K562 (cell line): ENCODE results near the gene HOXC5. TPM values are rescaled to one million over a fixed set of nuclear protein-coding genes. Genes with fewer than 3 reads are reported as not detected.
A peak's percentile ranks its signal among the peaks of the same experiment; 100 is the strongest.

Experiments
- DNMT1 ChIP-seq: fragments of 450-650 bp; IDR thresholded peaks from 2 replicates; pipeline ENCODE4 v1.6.1; 2016; ENCODE audit warnings: antibody characterized with exemption, mild to moderate bottlenecking
- ESRRB ChIP-seq: fragments of 250-450 bp; sonication (Bioruptor Pico); IDR thresholded peaks from 2 replicates; pipeline ENCODE4 v1.5.0; 2020; ENCODE audit warnings: mild to moderate bottlenecking, moderate library complexity, borderline replicate concordance
- GABPB1 ChIP-seq: sonication (generic); formaldehyde crosslinking; IDR thresholded peaks from 2 replicates; pipeline ENCODE4 v1.8.0; 2022; ENCODE audit warnings: mild to moderate bottlenecking, missing genetic modification reagents
- HDAC1 ChIP-seq, 2 experiments: fragments of 450-650 bp; IDR thresholded peaks; 2 replicates each; pipeline ENCODE4 v1.6.1; 2016 to 2017; ENCODE audit warnings: inconsistent platforms in 1 of 2, mild to moderate bottlenecking in 1 of 2, moderate library complexity in 1 of 2
- JUND ChIP-seq, 2 experiments: IDR thresholded peaks; 2 replicates in 1 of 2; 3 replicates in 1 of 2; pipeline ENCODE4 v1.6.1; 2011; ENCODE audit warnings: borderline replicate concordance in 2 of 2, low read depth in 2 of 2, low read length in 2 of 2, improper control_type of control experiment in 1 of 2, missing biosample characterization in 1 of 2, missing genetic modification characterization in 1 of 2, missing genetic modification reagents in 1 of 2
- NFATC3 ChIP-seq: fragments of 450-650 bp; IDR thresholded peaks from 2 replicates; pipeline ENCODE4 v1.6.1; 2017; ENCODE audit warnings: mild to moderate bottlenecking
- RBM25 ChIP-seq: fragments of 200-400 bp; formaldehyde crosslinking; IDR thresholded peaks from 2 replicates; pipeline ENCODE4 v1.6.1; 2018; ENCODE audit warnings: low read length, low read depth, moderate library complexity; ENCODE audit not compliant: severe bottlenecking
- RFX5 ChIP-seq: IDR thresholded peaks from 2 replicates; pipeline ENCODE4 v1.6.1; 2011; ENCODE audit warnings: low read depth, mild to moderate bottlenecking, improper control_type of control experiment, low read length
- SETDB1 ChIP-seq: IDR thresholded peaks from one replicate; pipeline ENCODE4 v1.6.1; 2012; ENCODE audit warnings: low read length, control low read depth, inconsistent platforms
- SRSF1 ChIP-seq: fragments of 200-400 bp; formaldehyde crosslinking; IDR thresholded peaks from 2 replicates; pipeline ENCODE4 v1.6.1; 2017; ENCODE audit warnings: mild to moderate bottlenecking, low read depth, low read length, moderate library complexity
- TAL1 ChIP-seq: fragments of 450-650 bp; IDR thresholded peaks from 2 replicates; pipeline ENCODE4 v1.6.1; 2016; ENCODE audit warnings: mild to moderate bottlenecking
- TEAD2 ChIP-seq: fragments of 450-650 bp; IDR thresholded peaks from 2 replicates; pipeline ENCODE4 v1.6.1; 2016; ENCODE audit warnings: missing genetic modification characterization, control low read depth, missing compliant biosample characterization
- WHSC1 ChIP-seq: IDR thresholded peaks from one replicate; pipeline ENCODE4 v1.6.1; 2012; ENCODE audit warnings: low read length, control low read depth, inconsistent platforms
- ZBTB2 ChIP-seq: fragments of 450-650 bp; IDR thresholded peaks from 2 replicates; pipeline ENCODE4 v1.6.1; 2016; ENCODE audit warnings: antibody characterized with exemption
- ZBTB7A ChIP-seq: IDR thresholded peaks from 2 replicates; pipeline ENCODE4 v1.6.1; 2011; ENCODE audit warnings: low read depth, mild to moderate bottlenecking, low read length, moderate library complexity, borderline replicate concordance; ENCODE audit not compliant: control insufficient read depth
- ZNF551 ChIP-seq: fragments of 250-450 bp; sonication (Bioruptor Pico); IDR thresholded peaks from 2 replicates; pipeline ENCODE4 v1.5.0; 2021; ENCODE audit warnings: mild to moderate bottlenecking, moderate library complexity
- ZNF609 ChIP-seq: sonication (generic); formaldehyde crosslinking; IDR thresholded peaks from 2 replicates; pipeline ENCODE4 v1.8.1; 2023; ENCODE audit warnings: missing genetic modification reagents, mild to moderate bottlenecking, borderline replicate concordance
- ZNF644 ChIP-seq: fragments of 200-800 bp; sonication (Bioruptor generic); IDR thresholded peaks from 2 replicates; pipeline ENCODE4 v1.6.1; 2016; ENCODE audit warnings: low read depth, missing genetic modification characterization, missing compliant biosample characterization
- ZNF717 ChIP-seq: fragments of 250-450 bp; sonication (Bioruptor Pico); IDR thresholded peaks from 2 replicates; pipeline ENCODE4 v1.5.0; 2021
- ZNF764 ChIP-seq: fragments of 250-450 bp; sonication (Bioruptor Pico); IDR thresholded peaks from 2 replicates; pipeline ENCODE4 v1.4.0; 2020; ENCODE audit warnings: low read depth, mild to moderate bottlenecking, moderate library complexity
- ZZZ3 ChIP-seq: fragments of 450-650 bp; IDR thresholded peaks from 2 replicates; pipeline ENCODE4 v1.6.1; 2016; ENCODE audit warnings: antibody characterized with exemption, mild to moderate bottlenecking, moderate library complexity
- polyA plus RNA-seq, 8 experiments: library from polyadenylated mRNA; depleted of rRNA in 4 of 8; stranded (reverse) in 5 of 8; unstranded in 3 of 8; fragments of >200 nt; fragmentation: Nextera tagmentation in 2 of 8; fragmentation: Illumina TruSeq in 1 of 8; extraction: Ambion mirVana in 2 of 8; extraction: Trizol in 1 of 8; gene quantifications; 2 replicates each; pipeline versions ENCODE4 v1.2.1 to v1.2.3, GENCODE V29; 2011 to 2014; ENCODE audit warnings: inconsistent platforms in 1 of 8, missing spikeins in 1 of 8
- total RNA-seq, 7 experiments: library from RNA; depleted of rRNA in 6 of 7; stranded (reverse); fragments of >200 nt in 6 of 7; fragmentation: Illumina TruSeq in 2 of 7; extraction: Trizol in 2 of 7; gene quantifications; 2 replicates each; pipeline versions ENCODE4 v1.2.1 to v1.2.3, GENCODE V29; 2011 to 2021; ENCODE audit warnings: low replicate concordance in 1 of 7
- TF ChIP-seq, protein P1 (sequence below): fragments of 250-450 bp; sonication (Bioruptor Pico); IDR thresholded peaks from 2 replicates; pipeline ENCODE4 v1.8.0; 2021; ENCODE audit warnings: moderate library complexity, mild to moderate bottlenecking, inconsistent platforms

The HOXC5 gene
- total and polyA plus RNA-seq, 9 of the 15 experiments (the other 6 are each of a cell fraction or from before 2014, with no cell fraction given), result 0.10 to 0.44 (median 0.18) TPM; not detected in 4

DNA sequence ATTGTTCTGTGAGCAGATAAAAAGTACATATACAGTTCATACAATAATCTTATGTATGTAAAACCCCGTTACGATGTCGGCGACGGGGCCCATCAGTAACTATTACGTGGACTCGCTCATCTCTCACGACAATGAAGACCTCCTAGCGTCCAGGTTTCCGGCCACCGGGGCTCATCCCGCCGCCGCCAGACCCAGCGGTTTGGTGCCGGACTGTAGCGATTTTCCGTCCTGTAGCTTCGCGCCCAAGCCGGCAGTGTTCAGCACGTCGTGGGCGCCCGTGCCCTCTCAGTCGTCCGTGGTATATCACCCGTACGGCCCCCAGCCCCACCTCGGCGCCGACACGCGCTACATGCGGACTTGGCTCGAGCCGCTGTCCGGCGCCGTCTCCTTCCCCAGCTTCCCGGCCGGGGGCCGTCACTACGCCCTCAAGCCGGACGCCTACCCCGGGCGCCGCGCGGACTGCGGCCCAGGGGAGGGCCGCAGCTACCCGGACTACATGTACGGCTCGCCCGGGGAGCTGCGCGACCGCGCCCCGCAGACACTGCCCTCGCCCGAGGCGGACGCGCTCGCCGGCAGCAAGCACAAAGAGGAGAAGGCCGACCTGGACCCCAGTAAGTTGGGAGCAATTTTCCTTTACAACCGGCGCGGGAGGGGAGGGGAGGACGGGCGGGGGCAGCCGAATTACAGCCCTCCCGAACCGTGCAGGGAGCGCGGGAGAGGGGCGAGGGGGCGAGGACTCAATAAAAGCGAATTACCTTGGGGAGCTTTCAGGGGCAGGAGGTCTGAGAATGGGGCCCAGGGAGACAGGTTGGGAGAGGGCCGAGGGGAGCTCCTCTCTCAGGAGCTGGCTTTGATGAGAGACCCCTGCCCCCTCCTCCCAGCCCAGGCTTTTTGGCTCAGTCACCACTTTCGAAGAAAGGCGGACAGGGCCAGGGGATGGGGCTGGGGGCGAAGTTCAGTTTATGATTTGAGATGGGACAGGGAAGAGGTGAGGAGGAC is 32.4 kb upstream of the HOXC5 start, which contains the start of gene HOXC9 (continued):
- TF ChIP-seq RFX5 (no peak), ZNF609 (CRISPR knock-in tag) (no peak), HDAC1 (IDR thresholded peaks at IDR 0.05) (peak in 1 of 2 experiments; percentile 39; a peak in 1 of 4 replicates), ZZZ3 (no peak), TAL1 (no peak), RBM25 (no peak), ZNF764 (CRISPR knock-in tag) (no peak), TEAD2 (no peak), NFATC3 (no peak), ZNF644 (tag) (no peak), GABPB1 (peak; percentile 54; the same call in 1 of the 2 replicates), ZNF717 (CRISPR knock-in tag) (no peak), SETDB1 (no peak), DNMT1 (no peak), JUND (IDR thresholded peaks at IDR 0.05; ENCODE audit: borderline replicate concordance, low read depth, low read length) (no peak), JUND (tag; IDR thresholded peaks at IDR 0.05; ENCODE audit: borderline replicate concordance, low read depth, low read length) (no peak), ESRRB (CRISPR knock-in tag) (no peak), SRSF1 (no peak), WHSC1 (no peak), ZNF551 (CRISPR knock-in tag) (no peak), ZBTB7A (no peak; the same call in 1 of the 2 replicates), ZBTB2 (no peak)
- TF ChIP-seq, protein P1, sequence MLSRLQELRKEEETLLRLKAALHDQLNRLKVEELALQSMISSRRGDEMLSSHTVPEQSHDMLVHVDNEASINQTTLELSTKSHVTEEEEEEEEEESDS (CRISPR knock-in tag), result no peak
